Mammary epithelial cell (primary cell): Measurements from ENCODE around the gene DTNB.

Experiments
- EZH2 ChIP-seq: IDR thresholded peaks from 2 replicates; pipeline ENCODE4 v1.6.1; 2012; ENCODE audit warnings: low read length, inconsistent platforms, borderline replicate concordance
- TF ChIP-seq, protein P1 (sequence below), 2 donors: IDR thresholded peaks in 1 of 2; conservative IDR thresholded peaks in 1 of 2; 2 replicates each; pipeline ENCODE4 v1.5.1; 2011 to 2012; ENCODE audit warnings: inconsistent platforms in 2 of 2, low read length in 2 of 2, mild to moderate bottlenecking in 2 of 2, control low read depth in 1 of 2, low read depth in 1 of 2; ENCODE audit not compliant: insufficient read depth in 1 of 2; ENCODE audit errors: extremely low read depth in 1 of 2

DNA sequence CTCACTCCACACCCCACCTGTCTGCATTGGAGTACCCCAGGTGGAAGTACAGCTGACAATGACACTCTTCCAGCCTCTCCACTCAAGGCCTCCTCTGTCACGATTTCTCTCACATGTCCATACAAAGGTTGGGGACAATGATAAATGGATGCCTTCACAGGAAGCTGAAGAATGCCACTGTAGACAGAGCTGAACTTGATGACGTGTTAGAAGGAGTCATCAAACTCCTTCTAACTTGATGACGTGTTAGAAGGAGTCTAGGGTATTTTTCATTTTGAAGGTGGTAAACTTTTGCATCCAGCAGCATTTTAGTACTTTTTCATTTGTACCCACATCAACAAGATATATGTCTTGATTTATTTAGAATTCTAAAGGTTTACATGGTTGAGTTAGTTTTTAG is 168.2 kb downstream of the DTNB start:
- TF ChIP-seq, protein P1, sequence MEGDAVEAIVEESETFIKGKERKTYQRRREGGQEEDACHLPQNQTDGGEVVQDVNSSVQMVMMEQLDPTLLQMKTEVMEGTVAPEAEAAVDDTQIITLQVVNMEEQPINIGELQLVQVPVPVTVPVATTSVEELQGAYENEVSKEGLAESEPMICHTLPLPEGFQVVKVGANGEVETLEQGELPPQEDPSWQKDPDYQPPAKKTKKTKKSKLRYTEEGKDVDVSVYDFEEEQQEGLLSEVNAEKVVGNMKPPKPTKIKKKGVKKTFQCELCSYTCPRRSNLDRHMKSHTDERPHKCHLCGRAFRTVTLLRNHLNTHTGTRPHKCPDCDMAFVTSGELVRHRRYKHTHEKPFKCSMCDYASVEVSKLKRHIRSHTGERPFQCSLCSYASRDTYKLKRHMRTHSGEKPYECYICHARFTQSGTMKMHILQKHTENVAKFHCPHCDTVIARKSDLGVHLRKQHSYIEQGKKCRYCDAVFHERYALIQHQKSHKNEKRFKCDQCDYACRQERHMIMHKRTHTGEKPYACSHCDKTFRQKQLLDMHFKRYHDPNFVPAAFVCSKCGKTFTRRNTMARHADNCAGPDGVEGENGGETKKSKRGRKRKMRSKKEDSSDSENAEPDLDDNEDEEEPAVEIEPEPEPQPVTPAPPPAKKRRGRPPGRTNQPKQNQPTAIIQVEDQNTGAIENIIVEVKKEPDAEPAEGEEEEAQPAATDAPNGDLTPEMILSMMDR (conservative IDR thresholded peaks at IDR 0.05 in 1 of 2, IDR thresholded peaks at IDR 0.05 in 1 of 2; ENCODE audit: extremely low read depth in 1 of 2, insufficient read depth in 1 of 2, low read depth in 1 of 2, low read length in 2 of 2), result no peak
- TF ChIP-seq EZH2, result no peak
